ENCODE measurements around the gene VPREB3.

DNA sequence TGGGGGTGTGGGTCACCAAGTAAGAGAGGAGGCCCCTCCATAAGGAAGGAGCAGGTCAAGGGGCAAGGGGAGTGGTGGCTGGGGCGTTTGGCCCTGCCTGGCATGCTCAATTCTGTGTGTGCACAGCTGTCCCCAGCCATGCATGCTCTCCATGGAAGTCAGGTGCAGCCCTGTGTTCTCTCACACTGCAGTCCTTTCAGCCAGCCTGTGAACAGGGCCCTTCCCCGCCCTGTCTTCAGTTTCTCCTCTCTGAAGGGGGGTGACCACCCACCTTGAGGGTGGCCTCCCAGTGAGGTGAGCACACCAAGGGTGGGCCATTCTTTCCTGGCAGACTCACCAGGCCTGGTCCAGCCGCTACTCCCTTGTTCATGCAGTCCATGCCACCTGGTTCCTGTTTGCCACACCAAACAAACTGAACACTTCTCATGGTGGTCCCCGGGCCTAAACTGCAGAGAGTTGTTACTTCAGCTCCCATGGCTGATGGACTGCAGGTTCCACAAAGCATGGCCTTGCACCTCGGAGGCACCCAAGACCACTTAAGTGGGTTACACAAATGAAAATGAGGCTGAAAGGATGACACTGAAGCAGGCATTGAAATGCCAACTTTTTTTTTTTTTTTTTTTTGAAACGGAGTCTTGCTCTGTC is 15.2 kb upstream of the VPREB3 start:
- TF ChIP-seq TAF1 (IDR thresholded peaks at IDR 0.05; ENCODE audit: low read depth) (no peak), RAD21 (IDR thresholded peaks at IDR 0.05; ENCODE audit: low read depth) (no peak), CREB1 (IDR thresholded peaks at IDR 0.05; ENCODE audit: low read depth) (no peak), EP300 (IDR thresholded peaks at IDR 0.05; ENCODE audit: borderline replicate concordance) (no peak), FOXM1 (IDR thresholded peaks at IDR 0.05; ENCODE audit: borderline replicate concordance, low read depth) (no peak), YY1 (IDR thresholded peaks at IDR 0.05; ENCODE audit: low read depth) (no peak)
- TF ChIP-seq, protein P1, sequence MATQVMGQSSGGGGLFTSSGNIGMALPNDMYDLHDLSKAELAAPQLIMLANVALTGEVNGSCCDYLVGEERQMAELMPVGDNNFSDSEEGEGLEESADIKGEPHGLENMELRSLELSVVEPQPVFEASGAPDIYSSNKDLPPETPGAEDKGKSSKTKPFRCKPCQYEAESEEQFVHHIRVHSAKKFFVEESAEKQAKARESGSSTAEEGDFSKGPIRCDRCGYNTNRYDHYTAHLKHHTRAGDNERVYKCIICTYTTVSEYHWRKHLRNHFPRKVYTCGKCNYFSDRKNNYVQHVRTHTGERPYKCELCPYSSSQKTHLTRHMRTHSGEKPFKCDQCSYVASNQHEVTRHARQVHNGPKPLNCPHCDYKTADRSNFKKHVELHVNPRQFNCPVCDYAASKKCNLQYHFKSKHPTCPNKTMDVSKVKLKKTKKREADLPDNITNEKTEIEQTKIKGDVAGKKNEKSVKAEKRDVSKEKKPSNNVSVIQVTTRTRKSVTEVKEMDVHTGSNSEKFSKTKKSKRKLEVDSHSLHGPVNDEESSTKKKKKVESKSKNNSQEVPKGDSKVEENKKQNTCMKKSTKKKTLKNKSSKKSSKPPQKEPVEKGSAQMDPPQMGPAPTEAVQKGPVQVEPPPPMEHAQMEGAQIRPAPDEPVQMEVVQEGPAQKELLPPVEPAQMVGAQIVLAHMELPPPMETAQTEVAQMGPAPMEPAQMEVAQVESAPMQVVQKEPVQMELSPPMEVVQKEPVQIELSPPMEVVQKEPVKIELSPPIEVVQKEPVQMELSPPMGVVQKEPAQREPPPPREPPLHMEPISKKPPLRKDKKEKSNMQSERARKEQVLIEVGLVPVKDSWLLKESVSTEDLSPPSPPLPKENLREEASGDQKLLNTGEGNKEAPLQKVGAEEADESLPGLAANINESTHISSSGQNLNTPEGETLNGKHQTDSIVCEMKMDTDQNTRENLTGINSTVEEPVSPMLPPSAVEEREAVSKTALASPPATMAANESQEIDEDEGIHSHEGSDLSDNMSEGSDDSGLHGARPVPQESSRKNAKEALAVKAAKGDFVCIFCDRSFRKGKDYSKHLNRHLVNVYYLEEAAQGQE (IDR thresholded peaks at IDR 0.05; ENCODE audit: low read depth), result no peak
- TF ChIP-seq, protein P2, sequence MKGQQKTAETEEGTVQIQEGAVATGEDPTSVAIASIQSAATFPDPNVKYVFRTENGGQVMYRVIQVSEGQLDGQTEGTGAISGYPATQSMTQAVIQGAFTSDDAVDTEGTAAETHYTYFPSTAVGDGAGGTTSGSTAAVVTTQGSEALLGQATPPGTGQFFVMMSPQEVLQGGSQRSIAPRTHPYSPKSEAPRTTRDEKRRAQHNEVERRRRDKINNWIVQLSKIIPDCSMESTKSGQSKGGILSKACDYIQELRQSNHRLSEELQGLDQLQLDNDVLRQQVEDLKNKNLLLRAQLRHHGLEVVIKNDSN (IDR thresholded peaks at IDR 0.05), result no peak
